Thyroid gland (tissue), 4 donors: ENCODE measurements around the gene POU2F3. TPM values are rescaled to one million over a fixed set of nuclear protein-coding genes. Genes with fewer than 3 reads are reported as not detected.

Source experiments
- DNase-seq, 2 donors: peaks; one replicate each; pipeline ENCODE4 v3.0.0-alpha.2; 2019
- H3K27ac ChIP-seq, 3 donors: fragments of 200-600 bp; sonication (generic); 1 replicate in 2 of 3; 2 replicates in 1 of 3; pipeline ENCODE4 v1.5.1; 2016 to 2019; ENCODE audit warnings: mild to moderate bottlenecking in 1 of 3, moderate library complexity in 1 of 3
- H3K27me3 ChIP-seq: fragments of 200-600 bp; sonication (generic); one replicate; pipeline ENCODE4 v1.5.1; 2019
- H3K36me3 ChIP-seq, 2 donors: fragments of 200-600 bp; sonication (generic); one replicate each; pipeline ENCODE4 v1.5.1; 2016 to 2019
- H3K4me1 ChIP-seq, 2 donors: fragments of 200-600 bp; sonication (generic); one replicate each; pipeline ENCODE4 v1.5.1; 2017 to 2019
- H3K4me3 ChIP-seq, 3 donors: fragments of 200-600 bp; sonication (generic); replicated peaks in 1 of 3; 1 replicate in 2 of 3; 2 replicates in 1 of 3; pipeline ENCODE4 v1.5.1; 2016; ENCODE audit warnings: mild to moderate bottlenecking in 1 of 3
- H3K9me3 ChIP-seq: fragments of 200-600 bp; sonication (generic); one replicate; pipeline ENCODE4 v1.5.1; 2017
- POLR2A ChIP-seq, 2 donors: fragments of 450-650 bp; IDR thresholded peaks; one replicate each; pipeline ENCODE4 v1.6.1; 2017; ENCODE audit warnings: antibody characterized with exemption in 2 of 2, mild to moderate bottlenecking in 2 of 2, moderate library complexity in 1 of 2
- WGBS, 2 donors: methylation state at CpG; one replicate each; pipeline ENCODE4 v1.1.5; 2017; 5-methylcytosine and 5-hydroxymethylcytosine counted together
- intact Hi-C: fragments of 100-400 bp; cut with DNase I; formaldehyde crosslinking; loops from one replicate; pipeline ENCODE4 v1.15.1; 2023
- total RNA-seq, 4 donors: library from RNA; depleted of rRNA; stranded (reverse); fragments of >200 nt; gene quantifications; one replicate each; pipeline ENCODE4 v1.2.3, GENCODE V29; 2016
- TF ChIP-seq, protein P1 (sequence below), 6 experiments: fragments of 200-600 bp in 3 of 6; fragments of 450-650 bp in 3 of 6; sonication (generic) in 3 of 6; IDR thresholded peaks; one replicate each; pipeline ENCODE4 v1.5.1; 2016 to 2019; ENCODE audit warnings: antibody characterized with exemption in 6 of 6, mild to moderate bottlenecking in 2 of 6, inconsistent platforms in 1 of 6, moderate library complexity in 1 of 6

The POU2F3 gene
- total RNA-seq, 4 donors from 2014 or later: 1.2 to 2.3 (median 1.8) TPM

DNA sequence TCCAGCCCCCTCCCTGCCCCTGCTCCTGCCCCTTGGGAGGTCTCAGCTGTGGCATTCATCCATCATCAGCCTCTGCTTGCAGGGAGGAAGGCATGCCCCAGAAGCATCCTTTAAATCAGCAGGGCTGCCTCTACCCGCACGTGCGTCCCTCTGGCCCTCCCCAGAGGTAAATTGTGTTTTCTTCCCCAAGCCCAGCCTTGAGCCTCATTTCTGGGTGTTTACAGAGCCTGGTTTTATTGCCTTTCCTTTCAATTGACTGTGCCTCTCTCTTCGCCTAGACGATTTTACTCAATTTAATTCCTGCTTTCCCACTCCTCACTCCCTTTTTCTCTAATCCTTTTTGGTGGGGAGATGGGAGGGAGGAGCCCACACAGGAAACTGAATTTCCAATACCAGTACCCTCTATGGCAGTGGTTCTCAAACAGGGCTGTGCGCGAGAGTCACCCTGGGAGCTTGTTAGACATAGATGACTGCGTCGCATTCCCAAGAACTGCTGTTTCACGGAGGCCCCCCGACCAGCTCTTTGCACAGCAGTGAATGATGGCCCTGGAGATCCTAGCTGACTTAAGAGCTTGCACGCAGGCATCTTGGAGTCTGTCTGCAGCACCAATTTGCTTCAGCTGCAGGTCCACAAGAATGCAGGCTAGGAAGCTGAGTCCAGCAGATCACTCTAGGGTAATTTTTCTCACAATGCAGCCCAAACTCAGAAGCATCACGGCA, 44.2 kb upstream of the POU2F3 start:
- no peak for TF ChIP-seq POLR2A (IDR thresholded peaks at IDR 0.05)
- Histone ChIP-seq H3K27me3 (no peaks in the 10 kb centered on the region), H3K4me1 (peaks cover 15% of the 10 kb centered on the region in 2 donors), H3K27ac (no peak overlapping the region), H3K4me3 (no peak overlapping the region), H3K36me3 (no peaks in the 10 kb centered on the region), H3K9me3 (no peaks in the 10 kb centered on the region)
- WGBS, 2 donors: 60 to 69% methylated on average over 13 of the region's 13 CpGs
- no peak for DNase-seq
- intact Hi-C loops: no loop called here

DNA sequence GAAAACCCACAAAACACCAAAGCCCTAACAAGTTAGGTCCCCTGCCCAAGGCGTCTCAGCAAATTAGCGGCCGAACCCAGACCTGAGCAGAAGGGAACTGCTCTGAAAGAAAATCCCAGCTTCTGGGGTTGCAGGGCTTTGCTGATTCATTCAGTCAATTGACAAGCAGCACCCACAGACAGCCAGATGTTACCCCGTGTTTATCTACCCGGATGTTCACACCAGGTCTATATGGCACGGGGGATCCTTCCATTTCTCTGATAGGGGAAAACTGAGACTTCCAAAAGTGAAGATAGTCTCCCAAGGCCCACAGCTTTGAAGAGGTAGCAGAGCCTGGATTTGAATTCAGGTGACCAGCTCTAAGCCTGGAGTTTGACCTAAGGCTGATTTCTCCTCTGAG, 43.1 kb upstream of the POU2F3 start:
- Histone ChIP-seq H3K36me3 (no peaks in the 10 kb centered on the region), H3K4me3 (no peak overlapping the region), H3K9me3 (no peaks in the 10 kb centered on the region), H3K27ac (no peak overlapping the region), H3K27me3 (no peaks in the 10 kb centered on the region), H3K4me1 (peaks cover 15% of the 10 kb centered on the region in 2 donors)
- TF ChIP-seq, protein P1, sequence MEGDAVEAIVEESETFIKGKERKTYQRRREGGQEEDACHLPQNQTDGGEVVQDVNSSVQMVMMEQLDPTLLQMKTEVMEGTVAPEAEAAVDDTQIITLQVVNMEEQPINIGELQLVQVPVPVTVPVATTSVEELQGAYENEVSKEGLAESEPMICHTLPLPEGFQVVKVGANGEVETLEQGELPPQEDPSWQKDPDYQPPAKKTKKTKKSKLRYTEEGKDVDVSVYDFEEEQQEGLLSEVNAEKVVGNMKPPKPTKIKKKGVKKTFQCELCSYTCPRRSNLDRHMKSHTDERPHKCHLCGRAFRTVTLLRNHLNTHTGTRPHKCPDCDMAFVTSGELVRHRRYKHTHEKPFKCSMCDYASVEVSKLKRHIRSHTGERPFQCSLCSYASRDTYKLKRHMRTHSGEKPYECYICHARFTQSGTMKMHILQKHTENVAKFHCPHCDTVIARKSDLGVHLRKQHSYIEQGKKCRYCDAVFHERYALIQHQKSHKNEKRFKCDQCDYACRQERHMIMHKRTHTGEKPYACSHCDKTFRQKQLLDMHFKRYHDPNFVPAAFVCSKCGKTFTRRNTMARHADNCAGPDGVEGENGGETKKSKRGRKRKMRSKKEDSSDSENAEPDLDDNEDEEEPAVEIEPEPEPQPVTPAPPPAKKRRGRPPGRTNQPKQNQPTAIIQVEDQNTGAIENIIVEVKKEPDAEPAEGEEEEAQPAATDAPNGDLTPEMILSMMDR (IDR thresholded peaks at IDR 0.05): no peak
- TF ChIP-seq POLR2A (IDR thresholded peaks at IDR 0.05): no peak
- 81 to 82% methylated on average over 6 of the region's 6 CpGs for WGBS, 2 donors
- no peak for DNase-seq
- intact Hi-C loops: no loop called here

DNA sequence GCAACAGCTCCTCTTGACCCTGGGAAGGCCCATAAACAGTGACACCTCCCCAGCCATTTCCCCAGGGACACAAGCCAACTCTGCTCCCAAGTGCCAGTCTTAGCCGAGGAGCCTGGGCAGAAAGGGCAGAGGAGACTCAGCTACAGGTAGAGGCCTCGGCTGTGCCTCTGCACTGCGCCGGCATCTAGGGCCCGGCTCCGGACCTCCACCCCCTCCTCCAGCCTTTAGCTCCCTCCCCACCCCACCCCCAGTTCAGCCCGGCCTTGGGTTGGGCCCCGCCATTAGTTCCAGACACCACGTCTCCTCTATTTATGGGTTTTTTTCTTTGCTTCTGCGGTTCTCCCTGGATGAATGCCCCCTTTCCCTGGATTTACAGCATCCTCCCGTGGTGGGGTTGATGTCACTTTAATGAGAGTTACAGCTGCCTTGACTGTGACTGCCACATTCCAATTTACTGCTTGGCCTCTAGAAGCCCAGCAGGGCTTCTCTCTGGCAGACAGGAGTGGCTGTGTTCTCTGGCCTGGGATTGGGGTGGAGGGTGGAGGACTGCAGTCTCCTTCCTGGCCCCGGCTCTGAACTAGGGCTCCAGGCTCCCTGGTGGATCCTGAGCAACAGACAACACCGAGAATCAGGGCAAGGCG, 42.6 kb upstream of the POU2F3 start:
- TF ChIP-seq POLR2A (IDR thresholded peaks at IDR 0.05): no peak
- TF ChIP-seq, protein P1 (IDR thresholded peaks at IDR 0.05): no peak
- H3K4me1 ChIP-seq: peaks cover 12 to 13% of the 10 kb centered on the region in 2 donors
- no peaks in the 10 kb centered on the region for H3K27me3 ChIP-seq
- H3K9me3 ChIP-seq: no peaks in the 10 kb centered on the region
- H3K36me3 ChIP-seq: no peaks in the 10 kb centered on the region
- no peak overlapping the region for H3K4me3 ChIP-seq
- intact Hi-C loops: no loop called here
- no peak for DNase-seq
- H3K27ac ChIP-seq: no peak overlapping the region
- WGBS, 2 donors: 72 to 76% methylated on average over 10 to 11 of the region's 14 CpGs

DNA sequence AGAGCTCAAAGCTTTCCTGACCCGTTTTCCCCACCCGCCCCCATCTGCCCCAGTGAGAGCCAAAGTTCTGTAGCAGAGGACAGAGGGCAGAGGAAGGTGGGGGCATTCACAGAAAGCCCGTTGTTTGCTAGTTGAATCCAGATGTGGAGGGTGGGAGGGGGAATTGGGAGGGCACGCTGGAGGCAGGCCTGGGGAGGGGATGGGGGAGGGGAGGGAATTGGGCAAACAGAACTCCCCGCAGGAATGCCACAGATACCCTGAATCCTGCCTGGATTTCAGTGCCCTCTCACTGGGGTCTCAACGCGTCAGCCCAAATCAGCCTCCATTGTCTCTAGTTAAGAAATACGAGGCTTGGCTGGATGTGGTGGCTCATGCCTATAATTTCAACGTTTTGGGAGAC, 42.0 kb upstream of the POU2F3 start:
- Histone ChIP-seq H3K27me3 (no peaks in the 10 kb centered on the region), H3K36me3 (no peaks in the 10 kb centered on the region), H3K4me3 (no peak overlapping the region), H3K9me3 (no peaks in the 10 kb centered on the region), H3K27ac (no peak overlapping the region), H3K4me1 (peaks cover 6 to 7% of the 10 kb centered on the region in 2 donors)
- TF ChIP-seq, protein P1 (IDR thresholded peaks at IDR 0.05): no peak
- no peak for TF ChIP-seq POLR2A (IDR thresholded peaks at IDR 0.05)
- DNase-seq: no peak
- WGBS, 2 donors: 72 to 79% methylated on average over 9 of the region's 9 CpGs
- intact Hi-C loops: no loop called here

DNA sequence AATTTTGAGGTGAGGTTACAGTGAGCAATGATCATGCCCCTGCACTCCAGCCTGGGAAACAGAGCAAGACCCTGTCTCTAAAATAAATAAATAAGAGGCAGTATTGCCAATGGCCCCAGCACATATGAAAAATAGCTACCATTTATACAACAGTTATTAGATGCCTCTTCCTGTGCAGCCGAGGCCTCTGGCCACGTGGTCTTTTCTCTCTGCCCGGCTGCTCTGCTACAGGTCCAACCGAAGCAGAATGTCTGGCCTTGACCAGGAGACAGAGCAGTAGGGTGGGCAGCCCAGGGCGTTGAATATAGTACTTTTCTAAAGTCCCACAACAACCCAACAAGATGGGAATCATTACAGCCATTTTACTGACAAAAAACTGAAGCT, 41.5 kb upstream of the POU2F3 start:
- no peak for DNase-seq
- intact Hi-C loops: no loop called here
- no peak for TF ChIP-seq POLR2A (IDR thresholded peaks at IDR 0.05)
- TF ChIP-seq, protein P1 (IDR thresholded peaks at IDR 0.05): no peak
- Histone ChIP-seq H3K4me3 (no peak overlapping the region), H3K27me3 (no peaks in the 10 kb centered on the region), H3K36me3 (no peaks in the 10 kb centered on the region), H3K27ac (no peak overlapping the region), H3K4me1 (peaks cover 2% of the 10 kb centered on the region in 2 donors), H3K9me3 (no peaks in the 10 kb centered on the region)
- 58 to 77% methylated on average over 5 of the region's 5 CpGs for WGBS, 2 donors
